ENCODE results near the gene CRYGC.

Gene CRYGC

GRCh38 chr2:208097313-208097712, 32.3 kb downstream of the CRYGC start:
- no peak for DNase-seq (ENCODE audit: low read depth in 2 of 2, low spot score in 1 of 2)

GRCh38 chr2:208096080-208096479, 33.5 kb downstream of the CRYGC start:
- DNase-seq (ENCODE audit: low read depth in 2 of 2, low spot score in 1 of 2) = no peak

GRCh38 chr2:208093128-208093527, 36.5 kb downstream of the CRYGC start:
- DNase-seq (ENCODE audit: low read depth in 2 of 2, low spot score in 1 of 2) = no peak

- no peak for DNase-seq (ENCODE audit: low read depth in 2 of 2, low spot score in 1 of 2)
These were observed 37.4 kb downstream of the CRYGC start for GRCh38 chr2:208092093-208092832.

- DNase-seq (ENCODE audit: low read depth in 2 of 2, low spot score in 1 of 2) = no peak
These were observed 39.2 kb downstream of the CRYGC start for GRCh38 chr2:208090420-208090819.

- no peak for DNase-seq (ENCODE audit: low read depth in 2 of 2, low spot score in 1 of 2)
These were observed 43.6 kb downstream of the CRYGC start for GRCh38 chr2:208086029-208086428.

GRCh38 chr2:208083807-208084206, 45.8 kb downstream of the CRYGC start:
- DNase-seq (ENCODE audit: low read depth in 2 of 2, low spot score in 1 of 2) = no peak

Measured in stimulated activated CD8-positive, alpha-beta memory T cell treated with anti-CD3 and anti-CD28 coated beads, Interleukin-4, amount 100 ng/mL, for 1 hour (primary cell).